Activated naive CD8-positive, alpha-beta T cell treated with anti-CD3 and anti-CD28 coated beads for 36 hours (primary cell): ENCODE results near the gene CLEC2L. TPM values are rescaled to one million over a fixed set of nuclear protein-coding genes. Genes with fewer than 3 reads are reported as not detected.
A peak's percentile ranks its signal among the peaks of the same experiment; 100 is the strongest.
"Not testable (repeated sequence)": the region's sequence is repeated elsewhere in the genome, so short reads cannot be mapped to it uniquely, and the experiment has no call there.

Source experiments
- DNase-seq: peaks from one replicate; pipeline ENCODE4 v3.0.0; 2021
- H3K27ac Mint-ChIP-seq: one replicate; pipeline ENCODE4 v1.8.0; 2022; ENCODE audit warnings: mild to moderate bottlenecking, moderate library complexity, mixed read lengths
- H3K27me3 Mint-ChIP-seq: one replicate; pipeline ENCODE4 v1.8.0; 2022; ENCODE audit warnings: mild to moderate bottlenecking, mixed read lengths
- H3K36me3 Mint-ChIP-seq: one replicate; pipeline ENCODE4 v1.8.0; 2021; ENCODE audit warnings: mild to moderate bottlenecking, mixed read lengths
- H3K4me1 Mint-ChIP-seq: one replicate; pipeline ENCODE4 v1.8.0; 2021; ENCODE audit warnings: mixed read lengths
- H3K4me3 Mint-ChIP-seq: one replicate; pipeline ENCODE4 v1.8.0; 2022; ENCODE audit warnings: mild to moderate bottlenecking, moderate library complexity, mixed read lengths
- H3K9me3 Mint-ChIP-seq: one replicate; pipeline ENCODE4 v1.8.0; 2022; ENCODE audit warnings: mixed read lengths
- total RNA-seq, 2 experiments: library from RNA; stranded (reverse); gene quantifications; one replicate each; pipeline ENCODE4 v1.2.3, GENCODE V29; 2021

CLEC2L gene
- total RNA-seq, 2 experiments from 2014 or later: not detected

DNA sequence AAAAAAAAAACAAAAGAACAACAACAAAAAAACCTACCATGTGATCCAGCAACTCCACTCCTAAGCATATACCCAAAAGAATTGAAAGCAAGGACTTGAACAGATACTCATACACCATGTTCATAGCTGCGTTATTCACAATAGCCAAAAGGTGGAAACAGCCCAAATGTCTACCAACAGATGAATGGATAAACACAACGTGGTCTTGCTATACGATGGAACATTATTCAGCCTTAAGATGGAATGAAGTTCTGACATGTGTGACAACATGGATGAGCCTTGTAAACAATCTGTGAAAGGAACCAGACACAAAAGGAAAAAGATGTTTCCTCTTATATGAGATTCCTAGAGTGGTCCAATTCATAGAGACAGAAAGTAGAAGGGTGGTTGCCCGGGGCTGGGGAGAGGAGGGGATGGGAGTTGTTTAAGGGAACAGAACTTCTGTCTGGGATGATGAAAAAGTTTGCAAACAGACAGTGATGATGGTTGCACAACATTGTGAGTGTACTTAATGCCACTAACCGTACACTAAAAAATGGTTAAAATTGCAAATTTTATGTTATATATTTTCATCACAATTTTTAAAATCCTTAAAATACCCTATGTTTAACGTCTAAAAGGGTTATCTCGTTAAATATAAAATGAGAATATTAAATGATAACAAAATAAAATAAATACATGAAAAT is 11.6 kb downstream of the CLEC2L start:
- Mint-ChIP-seq H3K9me3 (no peaks in the 10 kb centered on the region), H3K4me1 (no peaks in the 10 kb centered on the region), H3K27me3 (no peaks in the 10 kb centered on the region), H3K36me3 (no peaks in the 10 kb centered on the region), H3K4me3 (no peak overlapping the region), H3K27ac (no peak overlapping the region)
- DNase-seq: no peak

DNA sequence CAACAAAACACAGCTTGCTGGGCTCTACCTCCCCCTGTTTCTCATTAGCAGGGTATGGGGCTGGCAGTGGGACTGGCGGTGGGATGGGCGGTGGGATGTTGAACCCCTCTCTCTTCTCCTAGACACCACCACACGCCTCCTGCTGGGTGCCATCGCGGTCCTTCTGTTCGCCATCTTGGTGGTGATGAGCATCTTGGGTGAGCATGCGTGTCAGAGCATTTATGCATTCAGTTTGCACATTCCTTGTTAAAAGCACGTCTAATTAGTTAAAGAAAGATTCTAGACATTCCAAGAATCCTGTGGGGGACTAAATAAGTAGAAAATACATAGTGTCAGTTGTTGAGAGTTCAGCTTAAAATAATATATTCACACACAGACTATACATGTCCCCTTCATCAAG is 12.7 kb downstream of the CLEC2L start:
- Mint-ChIP-seq H3K36me3 (no peaks in the 10 kb centered on the region), H3K27ac (no peak overlapping the region), H3K4me1 (no peaks in the 10 kb centered on the region), H3K27me3 (no peaks in the 10 kb centered on the region), H3K9me3 (no peaks in the 10 kb centered on the region), H3K4me3 (no peak overlapping the region)
- DNase-seq: no peak

DNA sequence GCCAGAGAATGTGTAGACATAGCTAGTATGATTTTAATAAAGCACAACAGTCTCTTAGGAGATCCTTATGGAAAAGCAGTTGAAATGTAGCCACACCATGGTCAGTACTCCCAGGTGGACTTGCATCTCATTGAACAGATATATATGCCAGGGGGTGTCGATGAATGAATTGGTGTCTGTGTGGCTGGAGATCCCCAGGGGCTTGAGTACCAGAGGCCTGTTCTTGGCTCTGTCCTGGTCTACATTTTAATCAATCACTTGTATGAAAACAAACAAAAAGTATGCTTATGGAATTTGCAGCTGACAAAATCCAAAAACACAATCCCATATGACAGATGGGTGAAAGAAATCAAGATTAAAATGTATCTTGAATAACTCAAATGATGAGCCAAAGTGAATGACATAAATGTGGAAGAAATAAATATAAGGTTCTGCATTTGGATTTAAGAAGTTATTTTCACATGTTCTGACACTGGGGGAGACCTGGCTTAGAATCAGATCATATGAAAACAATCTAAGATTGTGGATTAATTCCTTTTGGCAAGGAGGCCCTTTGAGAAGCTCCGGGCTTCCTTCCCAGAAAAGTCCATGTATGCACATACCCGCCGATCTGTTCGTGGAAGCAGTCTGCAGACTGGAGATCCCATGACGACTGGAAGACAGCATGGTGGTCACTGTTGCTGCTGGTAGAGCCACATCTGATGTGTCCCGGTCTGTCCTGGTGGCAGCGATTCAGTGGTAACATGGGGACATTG is 15.6 kb downstream of the CLEC2L start:
- no peaks in the 10 kb centered on the region for H3K27me3 Mint-ChIP-seq
- H3K9me3 Mint-ChIP-seq: no peaks in the 10 kb centered on the region
- no peaks in the 10 kb centered on the region for H3K36me3 Mint-ChIP-seq
- H3K27ac Mint-ChIP-seq: no peak overlapping the region
- DNase-seq: no peak
- no peak overlapping the region for H3K4me3 Mint-ChIP-seq
- H3K4me1 Mint-ChIP-seq: no peaks in the 10 kb centered on the region

DNA sequence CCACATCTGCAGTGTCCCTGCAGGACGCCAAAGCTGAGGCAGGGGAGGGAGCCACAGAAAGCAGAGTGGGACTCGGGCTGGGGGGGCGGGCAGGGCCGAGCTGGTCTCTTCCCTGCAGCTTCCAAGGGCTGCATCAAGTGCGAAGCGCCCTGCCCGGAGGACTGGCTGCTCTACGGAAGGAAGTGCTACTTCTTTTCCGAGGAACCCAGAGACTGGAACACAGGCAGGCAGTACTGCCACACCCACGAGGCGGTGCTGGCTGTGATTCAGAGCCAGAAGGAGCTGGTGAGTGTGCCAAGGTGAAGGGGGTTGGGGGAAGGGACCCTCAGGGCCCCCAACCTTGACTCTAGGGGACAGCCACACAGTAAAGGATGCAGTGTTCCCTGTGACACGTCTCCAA is 16.7 kb downstream of the CLEC2L start:
- H3K27ac Mint-ChIP-seq: no peak overlapping the region
- H3K27me3 Mint-ChIP-seq: no peaks in the 10 kb centered on the region
- H3K4me1 Mint-ChIP-seq: no peaks in the 10 kb centered on the region
- no peak for DNase-seq
- H3K36me3 Mint-ChIP-seq: no peaks in the 10 kb centered on the region
- H3K4me3 Mint-ChIP-seq: no peak overlapping the region
- H3K9me3 Mint-ChIP-seq: no peaks in the 10 kb centered on the region

DNA sequence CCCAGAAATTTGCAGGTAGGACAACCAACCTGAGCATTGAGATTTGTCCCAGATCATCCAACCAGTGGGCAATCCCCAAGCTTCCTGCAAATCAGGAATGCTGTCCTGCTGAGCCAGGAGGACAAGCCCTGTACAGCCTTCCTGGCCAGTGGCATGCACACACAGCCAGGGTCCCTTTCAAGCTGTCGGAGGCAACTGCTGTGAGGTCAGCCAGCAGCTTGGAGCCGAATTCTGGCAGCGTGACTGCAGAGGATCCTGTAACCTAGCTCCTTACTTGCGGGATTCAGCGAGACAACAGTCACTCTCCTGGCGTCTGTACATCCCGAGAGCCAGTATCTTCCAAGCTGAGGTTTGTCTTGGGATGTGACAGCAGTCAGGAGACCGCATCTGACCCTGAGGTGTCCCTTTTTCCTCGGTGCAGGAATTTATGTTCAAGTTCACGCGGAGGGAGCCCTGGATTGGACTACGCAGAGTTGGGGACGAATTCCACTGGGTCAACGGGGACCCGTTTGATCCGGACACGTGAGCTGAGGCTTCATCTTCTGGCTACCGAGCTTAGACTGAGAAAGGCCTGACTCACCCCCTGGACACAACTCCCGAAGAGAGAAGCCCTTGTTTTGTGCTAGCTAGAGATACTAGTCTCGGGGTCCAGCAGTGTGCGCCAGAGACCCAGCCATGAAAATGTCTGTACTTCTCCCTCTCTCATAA is 18.3 kb downstream of the CLEC2L start:
- no peak for DNase-seq
- Mint-ChIP-seq H3K4me3 (no peak overlapping the region), H3K27ac (no peak overlapping the region), H3K36me3 (no peaks in the 10 kb centered on the region), H3K27me3 (no peaks in the 10 kb centered on the region), H3K4me1 (no peaks in the 10 kb centered on the region), H3K9me3 (no peaks in the 10 kb centered on the region)

DNA sequence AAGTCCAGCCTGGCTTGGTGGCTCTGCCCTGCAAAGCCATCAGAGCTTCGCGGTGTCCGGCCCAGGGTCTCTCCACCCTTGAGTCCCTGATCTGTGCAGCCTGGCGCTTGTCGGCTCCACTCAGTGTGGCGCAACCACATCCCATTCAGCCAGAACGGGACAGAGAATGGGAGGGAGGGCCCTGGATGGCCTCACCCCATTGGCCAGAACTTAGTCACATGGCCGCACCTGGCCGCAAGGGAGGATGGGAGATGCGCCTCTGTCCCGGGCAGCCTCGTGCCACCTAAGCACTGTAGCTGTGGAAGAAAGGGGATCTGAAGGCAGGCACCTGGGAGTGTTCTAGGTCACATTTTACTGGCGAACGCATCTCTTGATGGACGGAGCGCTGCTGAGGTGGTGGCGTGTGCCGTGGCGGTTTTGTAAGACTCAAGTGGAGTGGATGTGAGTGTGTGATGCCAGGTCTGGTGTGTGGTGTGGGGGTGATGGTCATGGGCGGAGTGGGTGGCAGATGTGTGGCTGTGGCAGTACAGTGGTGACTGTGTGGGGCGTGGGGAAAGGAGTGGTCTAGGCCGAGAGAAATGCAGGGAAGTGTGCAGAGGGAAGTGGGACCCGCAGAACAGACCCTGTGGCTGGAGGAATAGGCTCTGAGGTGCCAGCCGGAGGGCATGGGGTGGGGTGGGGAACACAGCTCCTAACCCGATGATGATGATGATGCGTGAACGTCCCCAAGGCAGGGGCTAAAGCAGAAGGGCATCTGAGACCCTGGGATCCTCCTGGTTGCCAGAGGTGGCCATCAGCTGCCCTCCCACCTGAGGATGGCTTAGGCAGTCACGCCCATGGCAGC is 19.0 kb downstream of the CLEC2L start:
- Mint-ChIP-seq H3K27ac (no peak overlapping the region), H3K36me3 (no peaks in the 10 kb centered on the region), H3K9me3 (no peaks in the 10 kb centered on the region), H3K4me1 (no peaks in the 10 kb centered on the region), H3K27me3 (no peaks in the 10 kb centered on the region), H3K4me3 (no peak overlapping the region)
- DNase-seq: no peak

DNA sequence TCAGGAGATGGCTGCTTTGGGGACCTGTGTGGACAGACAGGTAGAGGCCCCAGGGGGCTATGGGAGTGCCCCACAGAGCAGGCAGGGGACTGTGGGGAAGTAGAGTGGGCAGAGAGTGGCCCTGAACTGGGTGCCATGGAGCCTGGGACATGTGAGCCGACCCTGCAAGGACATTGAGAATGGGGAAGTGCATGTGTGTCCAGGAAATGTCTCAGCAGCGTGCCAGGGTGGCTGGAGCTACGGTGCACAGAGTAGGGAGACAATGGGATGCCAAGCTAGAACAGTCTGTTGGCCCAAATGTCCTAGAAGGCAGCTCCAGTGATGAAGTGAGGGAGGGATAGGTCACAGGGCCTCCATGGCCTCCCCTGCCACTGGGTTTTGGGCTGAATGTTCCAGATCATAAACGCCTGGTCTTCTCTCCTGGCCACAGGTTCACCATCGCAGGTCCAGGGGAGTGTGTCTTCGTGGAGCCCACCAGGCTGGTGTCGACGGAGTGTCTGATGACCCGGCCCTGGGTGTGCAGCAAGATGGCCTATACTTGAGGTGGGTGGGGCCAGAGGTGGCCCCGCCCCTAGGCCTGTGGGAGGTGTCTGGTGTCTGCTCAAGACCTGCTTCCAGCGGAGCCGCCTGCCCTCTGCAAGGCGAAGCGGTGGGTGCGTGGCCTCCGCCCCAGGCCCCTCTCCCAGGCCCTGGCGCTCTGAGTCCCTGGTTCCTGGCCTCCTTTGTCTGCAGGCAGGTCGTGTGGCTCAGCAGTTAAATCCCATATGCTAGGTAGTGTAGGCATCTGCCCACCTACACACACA is 20.5 kb downstream of the CLEC2L start:
- Mint-ChIP-seq H3K4me1 (no peaks in the 10 kb centered on the region), H3K36me3 (no peaks in the 10 kb centered on the region), H3K9me3 (no peaks in the 10 kb centered on the region), H3K27me3 (no peaks in the 10 kb centered on the region), H3K4me3 (no peak overlapping the region), H3K27ac (no peak overlapping the region)
- peak; percentile 8 for DNase-seq

DNA sequence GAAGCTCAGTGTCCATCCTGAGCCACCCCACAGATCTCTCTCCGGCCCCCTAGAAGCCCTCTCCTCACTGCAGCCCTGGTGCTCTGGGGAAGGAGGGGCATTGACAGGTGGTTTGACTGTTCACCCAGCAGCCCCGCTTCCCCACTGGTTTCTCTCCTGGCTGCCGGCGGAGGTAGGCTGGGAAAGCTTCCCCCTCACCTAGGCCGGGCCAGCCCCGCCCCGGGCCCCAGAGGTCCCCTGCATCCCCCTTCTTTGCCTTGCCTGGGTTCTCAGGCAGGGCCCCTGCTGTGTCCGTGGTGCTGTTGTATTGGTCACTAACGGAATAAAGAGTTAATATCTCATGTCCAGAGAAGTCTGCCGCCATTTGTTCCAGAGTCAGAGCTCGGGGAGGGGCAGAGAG is 21.2 kb downstream of the CLEC2L start:
- no peaks in the 10 kb centered on the region for H3K9me3 Mint-ChIP-seq
- H3K27me3 Mint-ChIP-seq: no peaks in the 10 kb centered on the region
- DNase-seq: no peak
- H3K27ac Mint-ChIP-seq: no peak overlapping the region
- H3K4me3 Mint-ChIP-seq: no peak overlapping the region
- no peaks in the 10 kb centered on the region for H3K36me3 Mint-ChIP-seq
- H3K4me1 Mint-ChIP-seq: no peaks in the 10 kb centered on the region

DNA sequence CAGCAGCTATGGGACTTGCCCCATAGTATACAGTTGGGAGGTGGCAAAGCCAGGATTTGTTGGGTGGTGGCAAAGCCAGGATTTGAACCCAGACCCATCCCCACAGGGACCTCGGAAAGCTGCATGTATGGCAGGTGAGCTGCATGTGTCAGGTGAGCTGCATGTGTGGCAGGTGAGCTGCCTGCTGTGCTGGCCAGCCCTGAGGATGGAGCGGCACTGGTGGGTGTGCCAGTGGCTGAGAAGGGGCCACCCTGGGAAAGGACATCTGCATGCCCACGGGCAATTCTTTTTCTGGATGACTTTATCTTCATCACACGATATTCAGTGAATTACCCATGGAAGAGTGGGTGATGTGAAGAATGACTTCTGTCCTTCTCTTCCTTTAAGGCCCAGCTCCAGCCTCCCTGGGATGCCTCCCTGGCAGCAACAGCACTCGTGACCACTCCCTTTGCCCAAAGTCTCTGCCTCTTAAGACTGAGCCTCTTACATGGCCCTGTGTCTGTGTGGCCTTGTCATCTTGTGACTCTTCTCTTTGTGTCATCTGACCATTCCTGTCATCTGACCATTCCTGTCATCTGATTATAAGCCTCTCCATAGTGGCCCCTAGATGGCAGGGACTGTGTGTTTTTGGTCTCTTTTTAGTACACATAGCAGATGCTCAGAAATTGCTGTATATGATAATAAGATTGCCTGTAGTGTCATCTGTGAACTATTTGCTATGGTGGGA is 25.0 kb downstream of the CLEC2L start:
- Mint-ChIP-seq H3K4me3 (no peak overlapping the region), H3K27me3 (no peaks in the 10 kb centered on the region), H3K27ac (no peak overlapping the region), H3K9me3 (no peaks in the 10 kb centered on the region), H3K4me1 (no peaks in the 10 kb centered on the region), H3K36me3 (no peaks in the 10 kb centered on the region)
- DNase-seq: no peak

DNA sequence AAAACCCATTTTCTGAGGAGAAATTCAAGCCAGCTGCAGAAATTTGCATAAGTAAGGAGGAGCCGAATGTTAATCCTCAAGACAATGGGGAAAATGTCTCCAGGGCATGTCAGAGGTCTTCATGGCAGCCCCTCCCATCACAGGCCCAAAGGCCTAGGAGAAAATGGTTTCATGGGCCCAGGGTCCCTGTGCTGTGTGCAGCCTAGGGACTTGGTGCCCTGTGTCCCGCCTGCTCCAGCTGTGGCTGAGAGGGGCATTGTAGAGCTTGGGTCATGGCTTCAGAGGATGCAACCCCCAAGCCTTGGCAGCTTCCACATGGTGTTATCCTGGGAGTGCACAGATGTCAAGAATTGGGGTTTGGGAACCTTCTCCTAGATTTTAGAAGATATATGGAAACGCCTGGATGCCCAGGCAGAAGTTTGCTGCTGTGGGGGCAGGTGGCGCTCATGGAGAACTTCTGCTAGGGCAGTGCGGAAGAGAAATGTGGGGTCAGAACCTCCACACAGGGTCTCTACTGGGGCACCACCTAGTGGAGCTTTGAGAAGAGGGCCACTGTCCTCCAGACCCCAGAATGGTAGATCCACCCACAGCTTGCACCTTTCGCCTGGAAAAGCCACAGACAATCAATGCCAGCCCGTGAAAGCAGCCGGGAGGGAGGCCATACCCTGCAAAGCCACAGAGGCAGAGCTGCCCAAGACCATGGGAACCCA is 30.7 kb downstream of the CLEC2L start:
- not testable (repeated sequence) for DNase-seq, H3K27me3 Mint-ChIP-seq, H3K9me3 Mint-ChIP-seq, H3K4me3 Mint-ChIP-seq, H3K4me1 Mint-ChIP-seq, H3K36me3 Mint-ChIP-seq, H3K27ac Mint-ChIP-seq

DNA sequence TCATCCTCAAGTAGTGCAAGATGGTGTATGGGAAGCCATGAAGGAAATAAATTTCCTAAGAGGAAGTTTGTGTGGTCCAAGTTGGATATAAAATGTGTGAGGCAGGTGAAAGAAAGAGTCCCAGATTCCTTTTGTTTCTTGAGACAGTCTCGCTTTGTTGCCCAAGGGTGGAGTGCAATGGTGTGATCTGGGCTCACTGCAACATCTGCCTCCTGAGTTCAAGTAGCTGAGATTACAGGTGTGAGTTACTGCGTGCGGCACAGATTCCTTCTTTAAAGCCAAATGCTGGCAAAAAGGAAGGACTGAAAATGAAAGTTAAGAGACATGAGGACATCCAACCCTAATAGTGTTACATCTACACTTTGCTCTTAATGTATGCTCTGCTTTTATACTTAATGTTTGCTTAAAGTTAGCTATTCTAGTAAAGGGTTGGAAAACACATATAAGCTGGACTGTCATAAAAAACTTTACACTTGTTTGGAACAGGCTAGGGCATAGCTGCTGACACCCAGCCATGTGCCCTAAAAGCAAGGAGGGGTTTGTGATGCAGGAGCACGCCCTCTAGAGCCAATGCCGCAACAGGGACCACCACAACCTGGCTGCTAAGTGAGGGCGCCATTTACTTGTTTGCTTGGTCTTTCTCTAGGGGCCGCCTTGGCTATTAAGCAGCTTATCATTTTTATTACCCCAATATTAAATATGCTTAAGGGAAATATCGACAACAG is 34.5 kb downstream of the CLEC2L start:
- H3K27ac Mint-ChIP-seq: no peak overlapping the region
- H3K36me3 Mint-ChIP-seq: peaks cover 4% of the 10 kb centered on the region

DNA sequence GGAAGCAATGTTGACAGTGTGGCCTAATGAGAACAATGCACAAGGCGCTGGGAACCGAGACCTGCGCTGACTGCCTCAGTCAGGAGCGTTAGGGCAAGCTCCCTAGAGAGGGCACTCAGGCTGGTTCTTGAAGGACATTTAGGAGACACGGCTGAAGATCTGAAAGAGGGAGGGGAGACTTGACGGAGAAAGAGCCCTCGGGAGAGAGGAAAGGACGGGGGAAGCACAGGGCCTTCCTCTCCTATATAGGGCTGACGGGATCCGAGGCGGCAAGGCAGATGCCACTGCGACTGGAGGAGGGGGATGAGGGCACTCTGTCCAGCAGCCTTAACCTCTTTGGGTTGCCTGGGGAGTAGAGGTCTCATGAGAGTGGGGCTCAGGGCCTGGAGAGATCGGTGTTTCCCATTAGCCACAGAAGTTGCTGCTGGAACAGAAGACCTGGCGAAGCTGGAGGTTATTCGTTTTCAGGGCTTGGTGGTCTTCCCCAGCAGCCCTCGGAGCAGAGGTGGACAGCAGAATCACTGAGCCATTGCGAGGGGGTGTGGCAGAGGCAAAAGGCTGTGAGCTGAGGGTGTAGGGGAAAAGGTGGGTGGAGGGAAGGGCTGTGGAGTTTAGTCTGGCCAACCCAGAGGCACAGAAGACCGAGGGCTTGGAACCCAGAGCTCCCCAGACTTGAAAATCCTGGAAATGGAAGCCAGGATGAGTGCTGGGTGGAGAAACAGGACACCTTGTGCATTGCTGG is 36.0 kb downstream of the CLEC2L start:
- Mint-ChIP-seq H3K9me3 (peaks cover 3% of the 10 kb centered on the region), H3K27me3 (no peaks in the 10 kb centered on the region), H3K36me3 (peaks cover 4% of the 10 kb centered on the region), H3K27ac (no peak overlapping the region), H3K4me1 (peaks cover 2% of the 10 kb centered on the region), H3K4me3 (no peak overlapping the region)
- DNase-seq: no peak

More for the DNA sequence above, 34.5 kb downstream of the CLEC2L start:
- peaks cover 3% of the 10 kb centered on the region for H3K9me3 Mint-ChIP-seq
- no peaks in the 10 kb centered on the region for H3K4me1 Mint-ChIP-seq
- H3K27me3 Mint-ChIP-seq: no peaks in the 10 kb centered on the region
- no peak overlapping the region for H3K4me3 Mint-ChIP-seq
- DNase-seq: no peak
